ENCODE data around the gene RNPEPL1. TPM values are rescaled to one million over a fixed set of nuclear protein-coding genes. Genes with fewer than 3 reads are reported as not detected.

Gene RNPEPL1
- polyA plus RNA-seq, 2 of the 4 experiments (the other 2 are of a cell fraction) = 9.2 to 26.3 TPM

DNA sequence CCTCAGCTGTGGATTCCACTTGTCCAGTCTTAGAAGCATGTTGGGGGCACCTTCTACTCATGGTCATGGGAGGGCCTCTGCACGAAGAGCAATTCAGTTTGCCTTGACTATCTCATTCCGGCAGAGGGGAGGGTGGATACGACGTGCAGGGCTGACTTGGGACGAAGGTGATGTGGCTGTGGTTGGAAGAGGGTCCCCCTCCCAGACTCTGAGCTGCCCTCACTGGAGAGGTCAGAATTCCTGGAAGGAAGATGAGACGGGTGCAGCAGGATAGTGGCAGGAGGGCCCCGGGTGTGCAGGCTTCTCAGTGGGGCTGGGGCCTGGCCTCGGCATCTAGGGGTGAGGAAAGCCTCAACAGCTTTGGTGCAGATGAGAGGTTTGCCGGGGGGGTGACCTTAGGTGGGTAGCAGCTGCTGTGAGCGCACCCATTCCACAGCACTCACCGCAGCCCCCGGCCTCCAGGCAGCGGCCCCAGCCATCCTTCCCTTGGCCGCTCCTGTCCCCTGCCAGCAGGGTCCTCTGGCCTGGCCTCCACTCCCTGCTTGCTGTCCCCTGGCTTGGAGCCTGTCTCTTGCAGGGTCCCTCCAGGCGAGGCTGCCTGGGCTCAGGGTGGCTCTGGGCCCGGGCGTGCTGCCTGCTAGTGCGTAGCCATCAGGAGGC, 3.2 kb downstream of the RNPEPL1 start:
- WGBS (ENCODE audit: missing lambda C conversion rate) = 80% methylated on average over 13 of the region's 18 CpGs
- Histone ChIP-seq H3K4me1 (peaks cover 22% of the 10 kb centered on the region), H3K4me2 (no peak overlapping the region), H3K4me3 (no peak overlapping the region), H3K9me3 (no peaks in the 10 kb centered on the region), H3K27ac (no peak overlapping the region)
- ATAC-seq (no peak), DNase-seq (ENCODE audit: low read depth in 1 of 2, low spot score in 1 of 2) (no peak), FAIRE-seq (no peak)
- POLR2A ChIA-PET = no interaction called here
- TF ChIP-seq NFE2L2 (conservative IDR thresholded peaks at IDR 0.05; ENCODE audit: low read length) (no peak), CBX2 (IDR thresholded peaks at IDR 0.05; ENCODE audit: borderline replicate concordance, low read depth) (no peak), RCOR1 (IDR thresholded peaks at IDR 0.05; ENCODE audit: low read depth, low read length) (no peak), CBX8 (IDR thresholded peaks at IDR 0.05) (no peak), SMC3 (IDR thresholded peaks at IDR 0.05) (no peak), NR3C1 (IDR thresholded peaks at IDR 0.05) (no peak), FOSL2 (IDR thresholded peaks at IDR 0.05) (no peak), FOSL2 (CRISPR knock-in tag; IDR thresholded peaks at IDR 0.05) (no peak), ZC3H11A (IDR thresholded peaks at IDR 0.05) (no peak), ESRRA (IDR thresholded peaks at IDR 0.05; ENCODE audit: borderline replicate concordance, low read length) (no peak), HEYL (CRISPR knock-in tag; IDR thresholded peaks at IDR 0.05) (no peak), TFCP2L1 (CRISPR knock-in tag; IDR thresholded peaks at IDR 0.05) (no peak), POLR2AphosphoS2 (conservative IDR thresholded peaks at IDR 0.05; ENCODE audit: low read length) (no peak), MAFK (IDR thresholded peaks at IDR 0.05; ENCODE audit: partially characterized antibody) (no peak), EHMT2 (IDR thresholded peaks at IDR 0.05; ENCODE audit: low read depth) (no peak), FOSB (CRISPR knock-in tag; IDR thresholded peaks at IDR 0.05) (no peak), HOXB13 (CRISPR knock-in tag; IDR thresholded peaks at IDR 0.05; ENCODE audit: low read depth) (no peak), MYC (IDR thresholded peaks at IDR 0.05; ENCODE audit: borderline replicate concordance, low read length) (no peak)
- TF ChIP-seq, protein P1, sequence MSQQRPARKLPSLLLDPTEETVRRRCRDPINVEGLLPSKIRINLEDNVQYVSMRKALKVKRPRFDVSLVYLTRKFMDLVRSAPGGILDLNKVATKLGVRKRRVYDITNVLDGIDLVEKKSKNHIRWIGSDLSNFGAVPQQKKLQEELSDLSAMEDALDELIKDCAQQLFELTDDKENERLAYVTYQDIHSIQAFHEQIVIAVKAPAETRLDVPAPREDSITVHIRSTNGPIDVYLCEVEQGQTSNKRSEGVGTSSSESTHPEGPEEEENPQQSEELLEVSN (IDR thresholded peaks at IDR 0.05; ENCODE audit: borderline replicate concordance, low read depth) = no peak
- TF ChIP-seq, protein P2, sequence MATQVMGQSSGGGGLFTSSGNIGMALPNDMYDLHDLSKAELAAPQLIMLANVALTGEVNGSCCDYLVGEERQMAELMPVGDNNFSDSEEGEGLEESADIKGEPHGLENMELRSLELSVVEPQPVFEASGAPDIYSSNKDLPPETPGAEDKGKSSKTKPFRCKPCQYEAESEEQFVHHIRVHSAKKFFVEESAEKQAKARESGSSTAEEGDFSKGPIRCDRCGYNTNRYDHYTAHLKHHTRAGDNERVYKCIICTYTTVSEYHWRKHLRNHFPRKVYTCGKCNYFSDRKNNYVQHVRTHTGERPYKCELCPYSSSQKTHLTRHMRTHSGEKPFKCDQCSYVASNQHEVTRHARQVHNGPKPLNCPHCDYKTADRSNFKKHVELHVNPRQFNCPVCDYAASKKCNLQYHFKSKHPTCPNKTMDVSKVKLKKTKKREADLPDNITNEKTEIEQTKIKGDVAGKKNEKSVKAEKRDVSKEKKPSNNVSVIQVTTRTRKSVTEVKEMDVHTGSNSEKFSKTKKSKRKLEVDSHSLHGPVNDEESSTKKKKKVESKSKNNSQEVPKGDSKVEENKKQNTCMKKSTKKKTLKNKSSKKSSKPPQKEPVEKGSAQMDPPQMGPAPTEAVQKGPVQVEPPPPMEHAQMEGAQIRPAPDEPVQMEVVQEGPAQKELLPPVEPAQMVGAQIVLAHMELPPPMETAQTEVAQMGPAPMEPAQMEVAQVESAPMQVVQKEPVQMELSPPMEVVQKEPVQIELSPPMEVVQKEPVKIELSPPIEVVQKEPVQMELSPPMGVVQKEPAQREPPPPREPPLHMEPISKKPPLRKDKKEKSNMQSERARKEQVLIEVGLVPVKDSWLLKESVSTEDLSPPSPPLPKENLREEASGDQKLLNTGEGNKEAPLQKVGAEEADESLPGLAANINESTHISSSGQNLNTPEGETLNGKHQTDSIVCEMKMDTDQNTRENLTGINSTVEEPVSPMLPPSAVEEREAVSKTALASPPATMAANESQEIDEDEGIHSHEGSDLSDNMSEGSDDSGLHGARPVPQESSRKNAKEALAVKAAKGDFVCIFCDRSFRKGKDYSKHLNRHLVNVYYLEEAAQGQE (IDR thresholded peaks at IDR 0.05) = no peak
- TF ChIP-seq, protein P3, sequence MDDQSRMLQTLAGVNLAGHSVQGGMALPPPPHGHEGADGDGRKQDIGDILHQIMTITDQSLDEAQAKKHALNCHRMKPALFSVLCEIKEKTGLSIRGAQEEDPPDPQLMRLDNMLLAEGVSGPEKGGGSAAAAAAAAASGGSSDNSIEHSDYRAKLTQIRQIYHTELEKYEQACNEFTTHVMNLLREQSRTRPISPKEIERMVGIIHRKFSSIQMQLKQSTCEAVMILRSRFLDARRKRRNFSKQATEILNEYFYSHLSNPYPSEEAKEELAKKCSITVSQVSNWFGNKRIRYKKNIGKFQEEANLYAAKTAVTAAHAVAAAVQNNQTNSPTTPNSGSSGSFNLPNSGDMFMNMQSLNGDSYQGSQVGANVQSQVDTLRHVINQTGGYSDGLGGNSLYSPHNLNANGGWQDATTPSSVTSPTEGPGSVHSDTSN (IDR thresholded peaks at IDR 0.05) = no peak
- CTCF ChIA-PET = interaction anchor here (1.6 kb wide), 1 partner anchor 9 kb away, joined by 4 read pairs; no protein-coding TSS in a partner anchor

DNA sequence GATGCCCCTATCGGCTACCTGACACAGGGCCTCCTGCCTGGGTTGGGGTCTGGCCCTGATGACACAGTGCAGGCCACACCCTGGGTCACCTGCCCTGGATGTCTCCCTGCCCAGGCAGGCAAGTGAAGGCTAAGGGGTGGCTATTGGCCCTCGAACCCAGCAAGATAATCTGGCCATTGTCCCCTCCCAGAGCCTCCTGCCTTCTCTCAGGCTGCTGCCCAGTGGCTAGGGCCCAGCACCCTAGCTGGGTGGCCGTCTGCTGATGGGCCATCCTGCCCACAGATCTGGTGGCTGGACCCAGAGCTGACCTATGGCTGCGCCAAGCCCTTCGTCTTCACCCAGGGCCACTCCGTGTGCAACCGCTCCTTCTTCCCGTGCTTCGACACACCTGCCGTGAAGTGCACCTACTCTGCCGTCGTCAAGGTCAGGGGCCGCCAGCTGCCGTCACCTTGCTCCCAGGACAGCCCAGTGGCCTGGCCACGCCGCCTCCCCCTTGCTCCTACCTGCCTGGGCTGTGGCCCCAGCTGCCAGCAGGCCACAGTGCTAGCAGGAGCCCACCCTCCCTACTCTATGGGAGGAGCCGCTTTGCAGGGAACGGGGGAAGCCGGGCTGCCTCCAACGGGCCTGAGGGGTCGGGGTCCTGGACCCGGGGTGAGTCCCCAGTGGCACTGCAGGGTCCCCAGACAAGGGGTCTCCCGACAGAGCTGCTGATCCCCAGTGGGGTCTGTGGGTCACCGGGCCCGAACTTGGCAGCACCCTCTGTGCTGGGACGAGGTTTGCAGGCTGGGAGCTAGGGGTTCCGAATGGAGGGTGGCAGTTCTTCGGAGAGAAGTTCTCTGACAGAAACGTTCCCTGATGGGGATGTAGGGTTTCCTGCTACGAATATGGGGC, 4.1 kb downstream of the RNPEPL1 start:
- TF ChIP-seq, protein P4, sequence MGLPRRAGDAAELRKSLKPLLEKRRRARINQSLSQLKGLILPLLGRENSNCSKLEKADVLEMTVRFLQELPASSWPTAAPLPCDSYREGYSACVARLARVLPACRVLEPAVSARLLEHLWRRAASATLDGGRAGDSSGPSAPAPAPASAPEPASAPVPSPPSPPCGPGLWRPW (IDR thresholded peaks at IDR 0.05) = no peak
- no peak for TF ChIP-seq POLR2A (IDR thresholded peaks at IDR 0.05; ENCODE audit: low read length)
- no peak for TF ChIP-seq FOXS1 (CRISPR knock-in tag; IDR thresholded peaks at IDR 0.05)
- TF ChIP-seq KDM1A (IDR thresholded peaks at IDR 0.05; ENCODE audit: low read depth) = no peak
- TF ChIP-seq CBX2 (IDR thresholded peaks at IDR 0.05; ENCODE audit: borderline replicate concordance, low read depth) = no peak
- TF ChIP-seq POLR2AphosphoS2 (conservative IDR thresholded peaks at IDR 0.05; ENCODE audit: low read length) = no peak
- no peak for TF ChIP-seq HOXB13 (CRISPR knock-in tag; IDR thresholded peaks at IDR 0.05; ENCODE audit: low read depth)
- TF ChIP-seq SMC3 (IDR thresholded peaks at IDR 0.05) = no peak
- H3K4me3 ChIP-seq = no peak overlapping the region
- FAIRE-seq (no peak), DNase-seq (ENCODE audit: low read depth in 1 of 2, low spot score in 1 of 2) (no peak), ATAC-seq (no peak)
- H3K27ac ChIP-seq = no peak overlapping the region
- no peaks in the 10 kb centered on the region for H3K9me3 ChIP-seq
- WGBS (ENCODE audit: missing lambda C conversion rate) = 91% methylated on average over 21 of the region's 30 CpGs
- H3K4me1 ChIP-seq = peaks cover 14% of the 10 kb centered on the region
- ChIA-PET POLR2A (no interaction called here), CTCF (interaction anchor here (0.9 to 1.6 kb wide), 3 partner anchors 8 to 9 kb away, joined by 3 to 4 read pairs (median 4); no protein-coding TSS in a partner anchor)
- no peak overlapping the region for H3K4me2 ChIP-seq

All from A549 (cell line).